Heart left ventricle (tissue), 16 donors: ENCODE results near the gene RAB1A. TPM values are rescaled to one million over a fixed set of nuclear protein-coding genes. Genes with fewer than 3 reads are reported as not detected.
A peak's percentile ranks its signal among the peaks of the same experiment; 100 is the strongest.

ENCODE experiments used
- ATAC-seq, 4 donors: fragments of 200-7000 bp; cut with Tn5 transposase; one replicate each; pipeline ENCODE4 v1.9.1; 2020 to 2022; ENCODE audit warnings: moderate library complexity in 4 of 4, mild to moderate bottlenecking in 3 of 4, moderate number of reproducible peaks in 1 of 4
- DNase-seq, 5 donors: peaks; one replicate each; pipeline ENCODE4 v3.0.0-alpha.2; 2020
- H3K27ac ChIP-seq, 12 donors: fragments of 200-600 bp; sonication (generic) in 4 of 12; one replicate each; pipeline versions ENCODE4 v1.5.0 to v1.8.0; 2016 to 2022; ENCODE audit warnings: mild to moderate bottlenecking in 2 of 12
- H3K27me3 ChIP-seq, 9 donors: fragments of 200-600 bp; sonication (generic) in 2 of 9; one replicate each; pipeline versions ENCODE4 v1.5.1 to v1.8.0; 2016 to 2022; ENCODE audit warnings: mild to moderate bottlenecking in 3 of 9
- H3K36me3 ChIP-seq, 9 donors: fragments of 200-600 bp; sonication (generic) in 2 of 9; one replicate each; pipeline versions ENCODE4 v1.5.0 to v1.8.0; 2018 to 2022; ENCODE audit warnings: mild to moderate bottlenecking in 2 of 9
- H3K4me1 ChIP-seq, 12 donors: fragments of 200-600 bp; sonication (generic) in 4 of 12; one replicate each; pipeline versions ENCODE4 v1.5.0 to v1.8.0; 2016 to 2022; ENCODE audit warnings: mild to moderate bottlenecking in 3 of 12
- H3K4me3 ChIP-seq, 12 donors: fragments of 200-600 bp; sonication (generic) in 4 of 12; one replicate each; pipeline versions ENCODE4 v1.5.0 to v1.8.0; 2017 to 2022; ENCODE audit warnings: mild to moderate bottlenecking in 9 of 12, moderate library complexity in 4 of 12
- H3K9me3 ChIP-seq, 12 donors: fragments of 200-600 bp; sonication (generic) in 4 of 12; one replicate each; pipeline versions ENCODE4 v1.5.0 to v1.8.0; 2016 to 2022; ENCODE audit warnings: mild to moderate bottlenecking in 1 of 12
- POLR2A ChIP-seq, 2 donors: fragments of 450-650 bp; IDR thresholded peaks; one replicate each; pipeline ENCODE4 v1.6.1; 2017; ENCODE audit warnings: antibody characterized with exemption in 2 of 2, mild to moderate bottlenecking in 2 of 2, moderate library complexity in 2 of 2
- WGBS, 4 donors: extraction: QIAGEN DNeasy Blood & Tissue Kit in 2 of 4; methylation state at CpG; one replicate each; pipeline versions ENCODE4 v1.1.5 to v1.1.7; 2013 to 2018; 5-methylcytosine and 5-hydroxymethylcytosine counted together
- intact Hi-C, 10 donors: fragments of 100-400 bp; cut with DNase I; formaldehyde crosslinking; loops; one replicate each; pipeline versions ENCODE4 v1.11.1 to v1.14.2; 2022
- polyA plus RNA-seq, 2 donors: library from polyadenylated mRNA; stranded (reverse); fragments of 200-250 nt; gene quantifications; one replicate each; pipeline ENCODE4 v1.2.3, GENCODE V29; 2013
- total RNA-seq, 9 donors: library from RNA; depleted of rRNA in 2 of 9; stranded (reverse); fragments of >200 nt in 2 of 9; fragmentation: NEBNext Ultra II Directional in 3 of 9; extraction: Animal tissue kit (Norgen Biotek cat#: 25700) in 3 of 9; gene quantifications; one replicate each; pipeline versions ENCODE4 v1.1.0 to v1.2.4, GENCODE V29; 2016 to 2023
- TF ChIP-seq, protein P1 (sequence below), 12 donors: fragments of 200-600 bp; sonication (generic) in 4 of 12; IDR thresholded peaks; one replicate each; pipeline versions ENCODE4 v1.5.0 to v1.8.0; 2018 to 2022; ENCODE audit warnings: antibody characterized with exemption in 12 of 12, mild to moderate bottlenecking in 5 of 12
- donor health status: ischemic (EF 13 %, LVEDD 7.1; RV severe dilation, severe dysfunction).
- donor health status: healthy with polysubstance abuse.
- donor health status: DM: no; HTN: yes; CAD: no.
- donor health status: DM: no; HTN: no; CAD: no.
- donor health status: ischemic (EF 25% LVEDD 6.9; RV normal size, moderate dysfunction).
- donor health status: ischemic (EF 25% LVEDD 5.7; RV mildly dilated, moderate dysfunction).
- donor health status: healthy.
- donor health status: DM: yes; HTN: yes; CAD: no.
- donor health status: ischemic (EF 35%, LVEDD 5.7; RV mildly dilated, moderate dysfunction).
- donor health status: nonischemic (EF 11% LVEDD 7.7; RV severe dilation, severe dysfunction).
- donor health status: DM: yes; HTN: yes; CAD: no.
- donor health status: PGD.
- donor health status: ischemic (EF 29% LVEDD 5.4; RV normal size, mild dysfunction).
- donor health status: nonischemic (EF 23%, LVEDD 6.1; RV moderate dilation, normal function).

The RAB1A gene
- total and polyA plus RNA-seq, 11 donors = 49.0 to 164 (median 118) TPM

DNA sequence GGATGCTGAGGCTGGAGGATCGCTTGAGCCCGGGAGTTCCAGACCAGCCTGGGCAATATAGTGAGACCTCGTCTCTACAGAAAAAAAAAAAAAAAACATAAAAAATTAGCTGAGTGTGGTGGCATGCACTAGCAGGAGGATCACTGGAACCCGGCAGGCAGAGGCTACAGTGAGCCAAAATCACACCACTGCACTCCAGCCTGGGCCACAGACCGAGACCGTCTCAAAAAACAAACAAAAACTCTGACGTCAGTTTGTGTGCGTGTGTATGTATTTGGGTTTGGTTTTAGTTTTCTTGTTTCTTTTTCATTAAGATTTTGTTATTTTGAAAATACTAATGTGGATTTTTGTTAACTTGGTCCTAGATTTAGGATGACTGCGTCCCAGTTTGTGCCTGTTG, 54.7 kb downstream of the RAB1A start:
- Histone ChIP-seq H3K27me3 (no peaks in the 10 kb centered on the region), H3K4me1 (peaks cover 8 to 60% (median 38%) of the 10 kb centered on the region in 12 donors), H3K27ac (peak overlapping the region in 11 of 12 donors; percentile 12 to 74 (median 60)), H3K36me3 (peaks cover 0 to 94% (median 82%) of the 10 kb centered on the region in 9 donors), H3K9me3 (no peaks in the 10 kb centered on the region), H3K4me3 (no peak overlapping the region)
- no peak for ATAC-seq
- no peak for DNase-seq
- TF ChIP-seq POLR2A (IDR thresholded peaks at IDR 0.05) = no peak
- TF ChIP-seq, protein P1, sequence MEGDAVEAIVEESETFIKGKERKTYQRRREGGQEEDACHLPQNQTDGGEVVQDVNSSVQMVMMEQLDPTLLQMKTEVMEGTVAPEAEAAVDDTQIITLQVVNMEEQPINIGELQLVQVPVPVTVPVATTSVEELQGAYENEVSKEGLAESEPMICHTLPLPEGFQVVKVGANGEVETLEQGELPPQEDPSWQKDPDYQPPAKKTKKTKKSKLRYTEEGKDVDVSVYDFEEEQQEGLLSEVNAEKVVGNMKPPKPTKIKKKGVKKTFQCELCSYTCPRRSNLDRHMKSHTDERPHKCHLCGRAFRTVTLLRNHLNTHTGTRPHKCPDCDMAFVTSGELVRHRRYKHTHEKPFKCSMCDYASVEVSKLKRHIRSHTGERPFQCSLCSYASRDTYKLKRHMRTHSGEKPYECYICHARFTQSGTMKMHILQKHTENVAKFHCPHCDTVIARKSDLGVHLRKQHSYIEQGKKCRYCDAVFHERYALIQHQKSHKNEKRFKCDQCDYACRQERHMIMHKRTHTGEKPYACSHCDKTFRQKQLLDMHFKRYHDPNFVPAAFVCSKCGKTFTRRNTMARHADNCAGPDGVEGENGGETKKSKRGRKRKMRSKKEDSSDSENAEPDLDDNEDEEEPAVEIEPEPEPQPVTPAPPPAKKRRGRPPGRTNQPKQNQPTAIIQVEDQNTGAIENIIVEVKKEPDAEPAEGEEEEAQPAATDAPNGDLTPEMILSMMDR (IDR thresholded peaks at IDR 0.05) = no peak
- 64 to 81% (median 70%) methylated on average over 9 of the region's 9 CpGs for WGBS, 4 donors
- intact Hi-C loops = loop anchor here in 4 of 10 donors (2.0 to 5.0 kb wide), 3 partner anchors 16 to 57 kb away; partner anchors contain the start of gene RAB1A (in 2 of the 4)

DNA sequence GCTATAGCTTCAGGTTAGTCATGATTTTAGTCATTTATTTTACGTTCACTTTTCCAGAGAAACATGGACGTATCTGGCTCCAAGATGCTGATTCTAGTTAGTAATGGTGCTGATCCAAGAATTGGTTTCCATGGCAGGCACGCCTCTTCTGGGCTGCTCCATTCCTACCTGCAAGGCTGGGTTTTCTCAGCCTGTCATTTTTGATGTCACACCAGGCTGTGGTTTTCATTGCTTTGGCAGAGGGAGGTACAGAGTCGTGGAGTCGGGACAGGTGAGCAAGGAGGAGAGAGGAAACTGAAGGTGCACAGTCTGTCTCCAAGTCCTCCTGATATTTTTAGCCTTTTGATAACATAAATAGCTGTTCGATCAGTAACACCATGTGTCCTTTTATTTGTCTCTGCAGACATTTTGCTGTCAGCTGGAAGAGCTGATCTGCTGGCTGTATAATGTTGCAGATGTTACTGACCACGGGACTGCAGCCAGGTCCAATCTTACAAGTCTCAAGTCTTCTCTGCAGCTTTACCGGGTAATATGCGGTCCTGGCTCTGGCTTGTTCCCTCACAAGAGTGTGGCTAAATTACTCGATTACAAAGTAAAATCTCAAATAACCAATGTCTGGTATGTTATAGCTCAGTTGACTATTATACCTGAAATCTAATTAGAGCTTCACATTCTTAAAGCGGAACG, 55.9 kb downstream of the RAB1A start:
- ATAC-seq (no peak), DNase-seq (no peak)
- peaks cover 12 to 72% (median 49%) of the 10 kb centered on the region in 12 donors for H3K4me1 ChIP-seq
- intact Hi-C loops = loop anchor here in 2 of 10 donors (2.0 to 5.0 kb wide), 3 partner anchors 15 to 93 kb away; partner anchors contain the start of gene RAB1A (in 1 of the 2)
- no peak overlapping the region for H3K4me3 ChIP-seq
- WGBS, 4 donors = 63 to 74% (median 71%) methylated on average over 12 of the region's 12 CpGs
- peaks cover 0 to 93% (median 79%) of the 10 kb centered on the region in 9 donors for H3K36me3 ChIP-seq
- H3K27me3 ChIP-seq = no peaks in the 10 kb centered on the region
- H3K27ac ChIP-seq = no peak overlapping the region
- TF ChIP-seq POLR2A (IDR thresholded peaks at IDR 0.05) = no peak
- TF ChIP-seq, protein P1 (IDR thresholded peaks at IDR 0.05) = no peak
- no peaks in the 10 kb centered on the region for H3K9me3 ChIP-seq

DNA sequence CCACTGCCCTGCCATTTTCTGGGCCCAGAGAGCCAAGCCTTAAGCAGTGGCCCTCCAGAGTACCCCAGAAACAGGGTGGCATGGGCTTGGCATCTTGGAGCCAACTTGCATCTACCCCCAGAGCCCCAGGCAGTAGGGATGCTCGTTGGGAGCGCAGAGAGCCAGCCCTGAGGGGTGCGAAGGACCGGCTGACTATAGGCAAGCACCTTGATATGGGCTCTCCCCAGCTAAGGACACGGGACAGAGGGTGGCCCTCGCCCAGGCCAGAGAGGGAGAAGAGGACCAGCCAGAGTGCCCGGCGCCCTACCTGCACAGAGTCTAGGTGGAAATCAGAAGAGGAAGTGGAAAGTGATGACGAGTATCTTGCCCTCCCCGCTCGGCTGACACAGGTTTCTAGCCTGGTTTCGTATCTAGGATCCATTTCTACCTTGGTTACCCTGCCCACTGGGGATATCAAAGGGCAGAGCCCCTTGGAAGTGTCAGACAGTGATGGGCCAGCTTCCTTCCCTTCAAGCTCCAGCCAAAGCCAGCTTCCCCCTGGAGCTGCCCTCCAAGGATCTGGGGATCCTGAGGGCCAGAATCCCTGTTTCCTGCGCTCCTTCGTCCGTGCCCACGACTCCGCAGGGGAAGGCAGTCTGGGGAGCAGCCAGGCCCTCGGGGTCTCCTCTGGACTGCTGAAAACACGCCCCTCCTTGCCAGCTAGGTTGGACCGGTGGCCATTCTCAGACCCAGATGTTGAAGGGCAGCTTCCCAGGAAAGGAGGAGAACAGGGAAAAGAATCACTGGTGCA, 57.5 kb downstream of the RAB1A start:
- DNase-seq = no peak
- Histone ChIP-seq H3K36me3 (peaks cover 0 to 77% (median 63%) of the 10 kb centered on the region in 9 donors), H3K9me3 (no peaks in the 10 kb centered on the region), H3K27me3 (no peaks in the 10 kb centered on the region), H3K4me3 (no peak overlapping the region), H3K27ac (peak overlapping the region in 1 of 12 donors; percentile 62), H3K4me1 (peaks cover 17 to 88% (median 64%) of the 10 kb centered on the region in 12 donors)
- 89 to 93% (median 90%) methylated on average over 20 of the region's 20 CpGs for WGBS, 4 donors
- no peak for TF ChIP-seq POLR2A (IDR thresholded peaks at IDR 0.05)
- TF ChIP-seq, protein P1 (IDR thresholded peaks at IDR 0.05) = no peak
- no peak for ATAC-seq
- intact Hi-C loops = loop anchor here in 1 of 10 donors (5.0 kb wide), 2 partner anchors 60 to 95 kb away; partner anchors contain the start of gene RAB1A
